Small intestine (tissue), 4 donors: Measurements from ENCODE around the gene CCK. TPM values are rescaled to one million over a fixed set of nuclear protein-coding genes. Genes with fewer than 3 reads are reported as not detected.

ENCODE experiments used
- polyA plus RNA-seq, 4 donors: library from polyadenylated mRNA; stranded (reverse) in 3 of 4; unstranded in 1 of 4; fragments of 200-250 nt in 3 of 4; fragments of 120-200 nt in 1 of 4; gene quantifications; one replicate each; pipeline versions ENCODE4 v1.2.1 to v1.2.3, GENCODE V29; 2013
- donor health status: healthy with polysubstance abuse.
- donor health status: Bipolar disorder and iron deficiency.
- donor health status: healthy.

Gene CCK
- polyA plus RNA-seq, 4 donors, result 0.89 to 44.9 (median 22.9) TPM

Other genes with a start within 250 kb of the CCK start
- 10 to 100 TPM; 20.9 to 74.7 (median 39.8) TPM for gene TRAK1, start 174.8 kb downstream of the CCK start, polyA plus RNA-seq
- not detected for gene LYZL4, start 144.4 kb upstream of the CCK start, polyA plus RNA-seq
- 100 to 1,000 TPM in 1 of 4 donors, 10 to 100 TPM in 3; 32.1 to 114 (median 75.8) TPM for gene VIPR1, start 236.5 kb upstream of the CCK start, polyA plus RNA-seq